HUES48 (cell line): ENCODE results near the gene LRRC74A.
"Not testable (repeated sequence)": the region's sequence is repeated elsewhere in the genome, so short reads cannot be mapped to it uniquely, and the experiment has no call there.

ENCODE experiments used
- H3K27ac ChIP-seq: one replicate; pipeline ENCODE4 v1.7.0; 2013; ENCODE audit warnings: low read depth, low read length, inconsistent platforms
- H3K27me3 ChIP-seq: 2 replicates; pipeline ENCODE4 v1.6.1; 2013; ENCODE audit warnings: mild to moderate bottlenecking, low read length; ENCODE audit not compliant: control insufficient read depth, insufficient read depth
- H3K36me3 ChIP-seq: 2 replicates; pipeline ENCODE4 v1.6.1; 2013; ENCODE audit warnings: low read length; ENCODE audit not compliant: control insufficient read depth, insufficient read depth
- H3K4me1 ChIP-seq: 2 replicates; pipeline ENCODE4 v1.6.1; 2013; ENCODE audit warnings: mild to moderate bottlenecking, low read length; ENCODE audit not compliant: control insufficient read depth, insufficient read depth
- H3K4me3 ChIP-seq: 2 replicates; pipeline ENCODE4 v1.5.1; 2013; ENCODE audit warnings: mild to moderate bottlenecking, low read depth, low read length
- H3K9ac ChIP-seq: 2 replicates; pipeline ENCODE4 v1.6.1; 2013; ENCODE audit warnings: mild to moderate bottlenecking, low read depth, low read length, moderate library complexity
- H3K9me3 ChIP-seq: 2 replicates; pipeline ENCODE4 v1.6.1; 2013; ENCODE audit warnings: low read length; ENCODE audit not compliant: control insufficient read depth, insufficient read depth

The LRRC74A gene

GRCh38 chr14:76911473-76911872, 85.3 kb downstream of the LRRC74A start:
- no peaks in the 10 kb centered on the region for H3K36me3 ChIP-seq
- H3K4me3 ChIP-seq: no peak overlapping the region
- H3K4me1 ChIP-seq: peaks cover 3% of the 10 kb centered on the region
- no peaks in the 10 kb centered on the region for H3K9me3 ChIP-seq
- H3K27ac ChIP-seq: no peak overlapping the region
- no peak overlapping the region for H3K9ac ChIP-seq
- no peaks in the 10 kb centered on the region for H3K27me3 ChIP-seq

- H3K9ac ChIP-seq: not testable (repeated sequence)
- H3K4me1 ChIP-seq: peaks cover 30% of the 10 kb centered on the region
These were observed 88.4 kb downstream of the LRRC74A start for GRCh38 chr14:76914533-76915081.

GRCh38 chr14:76916040-76916715, 90.0 kb downstream of the LRRC74A start:
- Histone ChIP-seq H3K27ac (no peak overlapping the region), H3K4me3 (no peak overlapping the region), H3K9ac (no peak overlapping the region), H3K9me3 (no peaks in the 10 kb centered on the region), H3K4me1 (peaks cover 41% of the 10 kb centered on the region), H3K36me3 (no peaks in the 10 kb centered on the region), H3K27me3 (no peaks in the 10 kb centered on the region)

More at GRCh38 chr14:76914533-76915081, 88.4 kb downstream of the LRRC74A start:
- H3K36me3 ChIP-seq, H3K27me3 ChIP-seq, H3K27ac ChIP-seq, H3K9me3 ChIP-seq, H3K4me3 ChIP-seq: not testable (repeated sequence)

GRCh38 chr14:76917158-76917596, 91.0 kb downstream of the LRRC74A start:
- no peak overlapping the region for H3K9ac ChIP-seq
- H3K27me3 ChIP-seq: no peaks in the 10 kb centered on the region
- peaks cover 41% of the 10 kb centered on the region for H3K4me1 ChIP-seq
- no peak overlapping the region for H3K4me3 ChIP-seq
- H3K36me3 ChIP-seq: no peaks in the 10 kb centered on the region
- no peak overlapping the region for H3K27ac ChIP-seq
- no peaks in the 10 kb centered on the region for H3K9me3 ChIP-seq

GRCh38 chr14:76917745-76918255, 91.6 kb downstream of the LRRC74A start:
- Histone ChIP-seq H3K27ac (peak overlapping the region; percentile 90), H3K4me1 (peaks cover 42% of the 10 kb centered on the region), H3K36me3 (no peaks in the 10 kb centered on the region), H3K9ac (no peak overlapping the region), H3K27me3 (no peaks in the 10 kb centered on the region), H3K4me3 (no peak overlapping the region), H3K9me3 (no peaks in the 10 kb centered on the region)

GRCh38 chr14:76918256-76918781, 92.1 kb downstream of the LRRC74A start:
- Histone ChIP-seq H3K36me3 (no peaks in the 10 kb centered on the region), H3K9me3 (no peaks in the 10 kb centered on the region), H3K27me3 (no peaks in the 10 kb centered on the region), H3K4me1 (peaks cover 46% of the 10 kb centered on the region), H3K9ac (no peak overlapping the region), H3K27ac (peak overlapping the region; percentile 90), H3K4me3 (no peak overlapping the region)

- H3K4me3 ChIP-seq: no peak overlapping the region
- H3K9me3 ChIP-seq: no peaks in the 10 kb centered on the region
- no peak overlapping the region for H3K9ac ChIP-seq
- no peaks in the 10 kb centered on the region for H3K36me3 ChIP-seq
- H3K4me1 ChIP-seq: peaks cover 50% of the 10 kb centered on the region
- H3K27me3 ChIP-seq: no peaks in the 10 kb centered on the region
- H3K27ac ChIP-seq: peak overlapping the region; percentile 90
These were observed 92.7 kb downstream of the LRRC74A start for GRCh38 chr14:76918782-76919394.
